ENCODE data around the gene PITPNC1. TPM values are rescaled to one million over a fixed set of nuclear protein-coding genes. Genes with fewer than 3 reads are reported as not detected.
A peak's percentile ranks its signal among the peaks of the same experiment; 100 is the strongest.
"Not testable (repeated sequence)": the region's sequence is repeated elsewhere in the genome, so short reads cannot be mapped to it uniquely, and the experiment has no call there.

Gene PITPNC1
- total RNA-seq, 1 donor, result 25.7 TPM

GRCh38 chr17:67378454-67379250 lies 1.6 kb downstream of the PITPNC1 start:
- TF ChIP-seq, protein P1, sequence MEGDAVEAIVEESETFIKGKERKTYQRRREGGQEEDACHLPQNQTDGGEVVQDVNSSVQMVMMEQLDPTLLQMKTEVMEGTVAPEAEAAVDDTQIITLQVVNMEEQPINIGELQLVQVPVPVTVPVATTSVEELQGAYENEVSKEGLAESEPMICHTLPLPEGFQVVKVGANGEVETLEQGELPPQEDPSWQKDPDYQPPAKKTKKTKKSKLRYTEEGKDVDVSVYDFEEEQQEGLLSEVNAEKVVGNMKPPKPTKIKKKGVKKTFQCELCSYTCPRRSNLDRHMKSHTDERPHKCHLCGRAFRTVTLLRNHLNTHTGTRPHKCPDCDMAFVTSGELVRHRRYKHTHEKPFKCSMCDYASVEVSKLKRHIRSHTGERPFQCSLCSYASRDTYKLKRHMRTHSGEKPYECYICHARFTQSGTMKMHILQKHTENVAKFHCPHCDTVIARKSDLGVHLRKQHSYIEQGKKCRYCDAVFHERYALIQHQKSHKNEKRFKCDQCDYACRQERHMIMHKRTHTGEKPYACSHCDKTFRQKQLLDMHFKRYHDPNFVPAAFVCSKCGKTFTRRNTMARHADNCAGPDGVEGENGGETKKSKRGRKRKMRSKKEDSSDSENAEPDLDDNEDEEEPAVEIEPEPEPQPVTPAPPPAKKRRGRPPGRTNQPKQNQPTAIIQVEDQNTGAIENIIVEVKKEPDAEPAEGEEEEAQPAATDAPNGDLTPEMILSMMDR (IDR thresholded peaks at IDR 0.05; ENCODE audit: insufficient read depth, low read length), result peak; percentile 24
- H3K4me3 ChIP-seq (ENCODE audit: low read depth, low read length), result peak overlapping the region; percentile 80
- DNase-seq (ENCODE audit: low read depth), result peak; percentile 84

DNA sequence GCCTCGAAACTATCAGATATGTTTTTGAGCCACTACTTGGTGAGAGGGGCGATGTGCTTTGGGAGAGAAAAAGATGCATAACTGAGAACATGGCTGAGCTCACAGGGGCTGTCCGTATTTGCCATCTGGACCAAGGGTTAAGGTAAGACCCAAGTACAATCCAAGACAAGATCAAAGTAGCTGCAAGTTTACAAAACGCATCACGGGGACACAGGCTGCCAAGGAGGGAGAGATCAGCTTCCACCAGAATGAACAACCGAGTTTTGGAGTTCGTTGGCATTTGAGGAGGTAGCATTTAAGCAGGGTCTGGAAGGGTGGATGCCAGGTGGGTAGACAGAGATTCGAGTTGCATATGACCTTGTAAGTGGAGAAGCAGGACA lies 2.2 kb downstream of the PITPNC1 start:
- DNase-seq (ENCODE audit: low read depth), result no peak
- TF ChIP-seq, protein P1 (IDR thresholded peaks at IDR 0.05; ENCODE audit: insufficient read depth, low read length), result no peak
- H3K4me3 ChIP-seq (ENCODE audit: low read depth, low read length), result peak overlapping the region; percentile 80

- TF ChIP-seq, protein P1 (IDR thresholded peaks at IDR 0.05; ENCODE audit: insufficient read depth, low read length), result no peak
- H3K4me3 ChIP-seq (ENCODE audit: low read depth, low read length), result no peak overlapping the region
- no peak for DNase-seq (ENCODE audit: low read depth)
These were observed 4.8 kb downstream of the PITPNC1 start for GRCh38 chr17:67381929-67382257.

GRCh38 chr17:67385122-67385988 lies 8.3 kb downstream of the PITPNC1 start:
- H3K4me3 ChIP-seq (ENCODE audit: low read depth, low read length), result no peak overlapping the region
- TF ChIP-seq, protein P1 (IDR thresholded peaks at IDR 0.05; ENCODE audit: insufficient read depth, low read length), result no peak
- DNase-seq (ENCODE audit: low read depth), result no peak

GRCh38 chr17:67386965-67387551 lies 10.0 kb downstream of the PITPNC1 start:
- TF ChIP-seq, protein P1 (IDR thresholded peaks at IDR 0.05; ENCODE audit: insufficient read depth, low read length), result peak; percentile 85
- no peak overlapping the region for H3K4me3 ChIP-seq (ENCODE audit: low read depth, low read length)
- DNase-seq (ENCODE audit: low read depth), result peak; percentile 72

DNA sequence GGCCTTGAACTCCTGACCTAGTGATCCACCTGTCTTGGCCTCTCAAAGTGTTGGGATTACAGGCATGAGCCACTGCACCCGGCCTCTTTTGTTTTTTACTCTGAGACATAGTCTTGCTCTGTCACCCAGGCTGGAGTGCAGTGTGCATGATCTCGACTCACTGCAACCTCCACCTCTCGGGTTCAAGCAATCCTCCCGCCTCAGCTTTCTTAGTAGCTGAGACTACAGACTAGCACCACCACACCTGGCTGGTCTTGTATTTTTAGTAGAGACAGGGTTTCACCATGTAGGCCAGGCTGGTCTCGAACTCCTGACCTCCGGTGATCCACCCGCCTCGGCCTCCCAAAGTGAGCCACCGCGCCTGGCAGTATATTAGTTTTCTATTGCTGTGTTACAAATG lies 11.5 kb downstream of the PITPNC1 start:
- H3K4me3 ChIP-seq (ENCODE audit: low read depth, low read length); DNase-seq (ENCODE audit: low read depth): not testable (repeated sequence)

- TF ChIP-seq, protein P1 (IDR thresholded peaks at IDR 0.05; ENCODE audit: insufficient read depth, low read length), result no peak
- H3K4me3 ChIP-seq (ENCODE audit: low read depth, low read length), result no peak overlapping the region
- DNase-seq (ENCODE audit: low read depth), result no peak
These were observed 11.9 kb downstream of the PITPNC1 start for GRCh38 chr17:67388986-67389385.

All from fibroblast of the aortic adventitia (primary cell).